Upper lobe of right lung (tissue), 1 donor: ENCODE results near the gene HSDL2. TPM values are rescaled to one million over a fixed set of nuclear protein-coding genes. Genes with fewer than 3 reads are reported as not detected.

Source experiments
- ATAC-seq: fragments of 200-7000 bp; cut with Tn5 transposase; one replicate; pipeline ENCODE4 v1.9.1; 2020; ENCODE audit warnings: mild to moderate bottlenecking, moderate library complexity
- DNase-seq: peaks from one replicate; pipeline ENCODE4 v3.0.0-alpha.2; 2020
- H3K27ac ChIP-seq: fragments of 200-600 bp; one replicate; pipeline ENCODE4 v1.8.0; 2022
- H3K27me3 ChIP-seq: fragments of 200-600 bp; one replicate; pipeline ENCODE4 v1.8.0; 2022; ENCODE audit warnings: mild to moderate bottlenecking
- H3K36me3 ChIP-seq: fragments of 200-600 bp; one replicate; pipeline ENCODE4 v1.8.0; 2022
- H3K4me1 ChIP-seq: fragments of 200-600 bp; one replicate; pipeline ENCODE4 v1.8.0; 2022
- H3K4me3 ChIP-seq: fragments of 200-600 bp; one replicate; pipeline ENCODE4 v1.8.0; 2022; ENCODE audit warnings: mild to moderate bottlenecking
- H3K9me3 ChIP-seq: fragments of 200-600 bp; one replicate; pipeline ENCODE4 v1.8.0; 2022
- CTCF ChIP-seq: fragments of 200-600 bp; IDR thresholded peaks from one replicate; pipeline ENCODE4 v1.8.0; 2022; ENCODE audit warnings: antibody characterized with exemption
- intact Hi-C: fragments of 100-400 bp; cut with DNase I; formaldehyde crosslinking; loops from one replicate; pipeline ENCODE4 v1.11.0; 2022
- total RNA-seq: library from RNA; stranded (reverse); fragmentation: NEBNext Ultra II Directional; extraction: Animal tissue kit (Norgen Biotek cat#: 25700); gene quantifications from one replicate; pipeline ENCODE4 v1.2.1, GENCODE V29; 2021
- donor health status: DM: no; HTN: yes; CAD: no; lungs with severe emphysema.

HSDL2 gene
- total RNA-seq, 1 donor from 2014 or later, result 56.3 TPM

DNA sequence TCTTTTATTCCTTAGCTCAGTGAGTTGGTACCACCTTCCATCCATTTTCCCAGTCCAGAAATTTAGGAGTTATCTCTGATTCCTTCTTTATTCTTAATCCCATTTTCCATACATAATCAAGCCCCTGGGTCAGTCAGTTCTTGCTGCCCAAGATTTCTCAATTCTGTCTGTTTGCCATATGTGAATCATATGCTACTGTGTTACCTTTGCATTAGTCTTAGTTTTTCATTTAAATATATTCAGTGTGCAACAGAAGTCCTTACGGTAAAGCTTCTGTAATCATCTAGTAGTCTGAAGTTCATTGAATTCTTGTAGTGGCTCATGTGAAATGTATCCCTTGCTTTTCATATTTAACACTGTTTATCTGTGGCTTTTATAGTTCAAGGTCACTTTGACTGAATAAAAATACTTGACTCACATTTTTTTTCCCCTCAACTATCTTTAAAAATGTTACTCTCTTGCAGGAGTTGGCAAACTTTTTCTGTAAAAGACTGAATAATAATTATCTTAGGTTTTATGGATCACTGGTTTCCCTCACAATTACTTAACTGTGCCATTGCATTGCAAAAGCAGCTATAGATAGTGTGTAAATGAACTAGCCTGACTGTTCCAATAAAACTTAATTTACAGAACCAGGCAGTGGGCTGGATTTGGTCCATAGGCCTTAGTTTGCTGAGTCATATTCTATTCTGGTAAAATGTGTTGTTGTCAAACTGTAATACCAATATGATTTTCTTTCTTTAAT, 113.7 kb downstream of the HSDL2 start:
- H3K4me1 ChIP-seq, result no peaks in the 10 kb centered on the region
- intact Hi-C loops, result no loop called here
- ATAC-seq (no peak), DNase-seq (no peak)
- no peak overlapping the region for H3K27ac ChIP-seq
- H3K9me3 ChIP-seq, result peaks cover 15% of the 10 kb centered on the region
- TF ChIP-seq CTCF, result no peak
- H3K4me3 ChIP-seq, result no peak overlapping the region
- H3K36me3 ChIP-seq, result no peaks in the 10 kb centered on the region
- no peaks in the 10 kb centered on the region for H3K27me3 ChIP-seq

GRCh38 chr9:112494153-112494552, 114.2 kb downstream of the HSDL2 start:
- no peaks in the 10 kb centered on the region for H3K4me1 ChIP-seq
- no peaks in the 10 kb centered on the region for H3K27me3 ChIP-seq
- no peak overlapping the region for H3K27ac ChIP-seq
- peaks cover 15% of the 10 kb centered on the region for H3K9me3 ChIP-seq
- no peak for TF ChIP-seq CTCF
- H3K36me3 ChIP-seq, result no peaks in the 10 kb centered on the region
- ATAC-seq, result no peak
- no peak for DNase-seq
- intact Hi-C loops, result no loop called here
- no peak overlapping the region for H3K4me3 ChIP-seq

- no peak overlapping the region for H3K4me3 ChIP-seq
- intact Hi-C loops, result no loop called here
- TF ChIP-seq CTCF, result no peak
- DNase-seq (no peak), ATAC-seq (peak; percentile 68)
- no peak overlapping the region for H3K27ac ChIP-seq
- H3K4me1 ChIP-seq, result no peaks in the 10 kb centered on the region
- H3K27me3 ChIP-seq, result no peaks in the 10 kb centered on the region
- peaks cover 15% of the 10 kb centered on the region for H3K9me3 ChIP-seq
- no peaks in the 10 kb centered on the region for H3K36me3 ChIP-seq
Measured at GRCh38 chr9:112495614-112496013, 115.7 kb downstream of the HSDL2 start.

DNA sequence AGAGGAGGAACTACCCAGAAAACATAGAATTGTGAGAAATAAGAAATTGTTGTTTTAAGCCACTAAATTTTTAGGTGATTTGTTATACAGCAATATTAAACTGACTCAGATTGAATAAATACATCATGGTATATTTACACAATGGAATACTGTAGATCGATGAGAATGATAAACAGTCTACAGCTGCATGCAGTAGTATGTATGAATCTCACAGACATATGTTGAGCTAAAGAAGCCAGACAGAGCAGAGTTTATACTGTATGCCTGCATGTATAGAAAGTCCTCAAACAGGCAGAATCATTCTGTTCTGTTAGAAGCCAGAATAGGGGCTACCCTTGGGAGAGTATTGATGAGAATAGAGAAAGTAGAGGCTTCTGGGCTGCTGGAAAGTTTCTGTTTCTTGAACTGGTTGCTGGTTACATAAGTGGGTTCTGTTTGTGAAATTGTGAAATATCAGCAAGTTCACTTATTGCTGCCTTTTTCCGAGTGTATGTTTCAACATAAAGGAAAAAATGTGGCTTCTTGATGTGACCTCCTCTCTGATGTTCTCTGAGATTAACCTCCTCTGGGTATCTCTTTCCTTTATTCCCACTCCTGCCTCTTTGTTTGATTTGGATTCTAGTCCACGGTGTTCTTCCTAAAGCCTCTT, 116.3 kb downstream of the HSDL2 start:
- no peaks in the 10 kb centered on the region for H3K27me3 ChIP-seq
- ATAC-seq, result peak; percentile 61

DNA sequence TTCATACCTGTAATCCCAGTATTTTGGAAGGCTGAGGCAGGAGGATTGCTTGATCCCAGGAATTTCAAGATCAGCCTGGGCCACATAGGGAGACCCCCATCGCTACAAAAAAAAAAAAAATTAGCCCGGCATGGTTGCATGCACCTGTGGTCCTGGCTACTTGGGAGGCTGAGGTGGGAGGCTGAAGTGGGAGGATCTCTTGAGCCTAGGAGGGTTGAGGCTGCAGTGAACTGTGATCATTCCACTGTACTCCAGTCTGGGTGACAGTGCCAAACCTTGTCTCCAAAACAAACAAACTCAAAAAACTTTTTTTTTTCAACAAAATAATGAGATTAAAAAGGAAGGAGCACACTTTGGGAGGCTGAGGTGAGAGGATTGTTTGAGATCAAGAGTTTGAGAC, 120.9 kb downstream of the HSDL2 start:
- H3K4me3 ChIP-seq, result no peak overlapping the region
- TF ChIP-seq CTCF, result no peak
- ATAC-seq (no peak), DNase-seq (no peak)
- no peaks in the 10 kb centered on the region for H3K27me3 ChIP-seq
- no peaks in the 10 kb centered on the region for H3K4me1 ChIP-seq
- no peaks in the 10 kb centered on the region for H3K9me3 ChIP-seq
- H3K36me3 ChIP-seq, result no peaks in the 10 kb centered on the region
- no peak overlapping the region for H3K27ac ChIP-seq
- intact Hi-C loops, result no loop called here

More for the DNA sequence above, 116.3 kb downstream of the HSDL2 start:
- Histone ChIP-seq H3K36me3 (no peaks in the 10 kb centered on the region), H3K27ac (peak overlapping the region; percentile 18), H3K4me3 (no peak overlapping the region), H3K4me1 (no peaks in the 10 kb centered on the region), H3K9me3 (peaks cover 15% of the 10 kb centered on the region)
- no peak for TF ChIP-seq CTCF
- intact Hi-C loops, result no loop called here
- no peak for DNase-seq
